PC-9 (cell line): Measurements from ENCODE around the gene MISP3. TPM values are rescaled to one million over a fixed set of nuclear protein-coding genes. Genes with fewer than 3 reads are reported as not detected.

Experiments used
- BruUV-seq: library from RNA; stranded (reverse); fragments of 400-500 nt; replicated peaks from 2 replicates; lab custom pipeline; 2021; lab: Mats Ljungman, UMichigan
- CTCF ChIA-PET: fragments of 300-600 bp; sonication (Branson Sonifier 250); formaldehyde crosslinking; loops from one replicate; lab custom pipeline; 2022; ENCODE audit warnings: antibody characterized with exemption; lab: Charles Lee
- POLR2A ChIA-PET: fragments of 300-600 bp; sonication (Branson Sonifier 250); formaldehyde crosslinking; loops from one replicate; lab custom pipeline; 2022; ENCODE audit warnings: antibody characterized with exemption; ENCODE audit not compliant: unreplicated experiment; lab: Charles Lee
- DNase-seq, 2 experiments: peaks; one replicate each; pipeline versions ENCODE4 v3.0.0 to v3.0.0-alpha.2; 2015 to 2022; ENCODE audit warnings: mixed read lengths in 1 of 2
- H2AFZ ChIP-seq: fragments of 200-600 bp; sonication (generic); 2 replicates; pipeline ENCODE4 v1.8.1; 2017; ENCODE audit warnings: antibody characterized with exemption
- H3F3A ChIP-seq: fragments of 200-600 bp; sonication (generic); 2 replicates; pipeline ENCODE4 v1.8.1; 2017; ENCODE audit warnings: antibody characterized with exemption, mild to moderate bottlenecking, low read depth; ENCODE audit not compliant: insufficient read depth
- H3K27ac ChIP-seq: fragments of 200-600 bp; sonication (generic); 2 replicates; pipeline ENCODE4 v1.6.1; 2016; ENCODE audit warnings: mixed run types
- H3K27me3 ChIP-seq: fragments of 200-600 bp; sonication (generic); 2 replicates; pipeline ENCODE4 v1.6.1; 2016; ENCODE audit warnings: low read depth, mixed run types; ENCODE audit not compliant: insufficient read depth
- H3K36me3 ChIP-seq: fragments of 200-600 bp; sonication (generic); 2 replicates; pipeline ENCODE4 v1.6.1; 2016; ENCODE audit warnings: low read depth, mixed run types
- H3K4me1 ChIP-seq: fragments of 200-600 bp; sonication (generic); replicated peaks from 2 replicates; pipeline ENCODE4 v1.6.1; 2016; ENCODE audit warnings: mixed run types; ENCODE audit not compliant: insufficient read depth
- H3K4me2 ChIP-seq: fragments of 200-600 bp; sonication (generic); 2 replicates; pipeline ENCODE4 v1.6.1; 2017; ENCODE audit warnings: mixed run types
- H3K4me3 ChIP-seq: fragments of 200-600 bp; sonication (generic); 2 replicates; pipeline ENCODE4 v1.6.1; 2016; ENCODE audit warnings: mixed run types
- H3K79me2 ChIP-seq: fragments of 200-600 bp; sonication (generic); 2 replicates; pipeline ENCODE4 v1.6.1; 2017; ENCODE audit warnings: low read depth, mixed run types
- H3K9me2 ChIP-seq: fragments of 200-600 bp; sonication (generic); 2 replicates; pipeline ENCODE4 v1.8.1; 2017; ENCODE audit warnings: mild to moderate bottlenecking; ENCODE audit not compliant: insufficient read depth
- H3K9me3 ChIP-seq: fragments of 200-600 bp; sonication (generic); 2 replicates; pipeline ENCODE4 v1.8.1; 2016; ENCODE audit warnings: low read depth; ENCODE audit not compliant: insufficient read depth
- H4K20me1 ChIP-seq: fragments of 200-600 bp; sonication (generic); 2 replicates; pipeline ENCODE4 v1.8.1; 2017; ENCODE audit not compliant: insufficient read depth
- CTCF ChIP-seq: fragments of 200-600 bp; sonication (generic); conservative IDR thresholded peaks from 2 replicates; pipeline ENCODE4 v1.6.1; 2017; ENCODE audit warnings: mixed run types, antibody characterized with exemption, mild to moderate bottlenecking, moderate library complexity
- EZH2 ChIP-seq: fragments of 200-600 bp; sonication (generic); IDR thresholded peaks from 2 replicates; pipeline ENCODE4 v1.8.0; 2017; ENCODE audit warnings: antibody characterized with exemption, low read depth
- intact Hi-C: fragments of 100-400 bp; cut with micrococcal nuclease; formaldehyde crosslinking; loops from one replicate; pipeline ENCODE4 v1.10.0; 2022; ENCODE audit not compliant: unreplicated experiment
- total RNA-seq: library from RNA; stranded (reverse); gene quantifications from 2 replicates; pipeline ENCODE4 v1.2.3, GENCODE V29; 2021

Gene MISP3
- total RNA-seq, 1 experiment from 2014 or later: 6.7 TPM

GRCh38 chr19:14080887-14081796 is 8.6 kb downstream of the MISP3 start:
- no peaks in the 10 kb centered on the region for H3K9me3 ChIP-seq
- H3K27ac ChIP-seq: peak overlapping the region; percentile 71
- ChIA-PET CTCF (interaction anchor here (0.5 to 0.6 kb wide), 2 partner anchors 34 to 129 kb away, joined by 3 to 4 read pairs; partner anchors contain the start of gene DCAF15), POLR2A (interaction anchor here (0.5 to 0.6 kb wide), 2 partner anchors 350 to 408 kb away, joined by 3 to 6 read pairs; no protein-coding TSS in a partner anchor)
- peaks cover 16% of the 10 kb centered on the region for H3K4me1 ChIP-seq
- H4K20me1 ChIP-seq: no peaks in the 10 kb centered on the region
- peak overlapping the region; percentile 85 for H3K4me3 ChIP-seq
- no peaks in the 10 kb centered on the region for H3K36me3 ChIP-seq
- TSS peak; percentile 87 for BruUV-seq
- H3K79me2 ChIP-seq: peaks cover 14% of the 10 kb centered on the region
- H3K4me2 ChIP-seq: peak overlapping the region; percentile 91
- intact Hi-C loops: loop anchor here (2.0 to 5.0 kb wide), 3 partner anchors 36 to 338 kb away; partner anchors contain the start of genes ASF1B, DDX39A and PRKACA
- H3K9me2 ChIP-seq: no peaks in the 10 kb centered on the region
- no peaks in the 10 kb centered on the region for H3K27me3 ChIP-seq
- peak overlapping the region; percentile 93 for H2AFZ ChIP-seq
- peaks cover 14% of the 10 kb centered on the region; the same call in 1 of the 2 replicates for H3F3A ChIP-seq
- DNase-seq: peak; percentile 99
- TF ChIP-seq EZH2: no peak

- CTCF ChIA-PET: interaction anchor here (0.5 to 0.6 kb wide), 4 partner anchors 33 to 393 kb away, joined by 3 to 4 read pairs (median 3); partner anchors contain the start of genes DCAF15 and PTGER1
- POLR2A ChIA-PET: interaction anchor here (0.6 kb wide), 1 partner anchor 350 kb away, joined by 6 read pairs; no protein-coding TSS in a partner anchor
- H4K20me1 ChIP-seq: no peaks in the 10 kb centered on the region
- H3K79me2 ChIP-seq: peaks cover 14% of the 10 kb centered on the region
- H3F3A ChIP-seq: peaks cover 20% of the 10 kb centered on the region; the same call in 1 of the 2 replicates
- H3K4me3 ChIP-seq: peak overlapping the region; percentile 81
- no peak for TF ChIP-seq EZH2
- TF ChIP-seq CTCF: peak; percentile 17; the same call in 1 of the 2 replicates
- no peak for DNase-seq
- intact Hi-C loops: loop anchor here (2.0 to 5.0 kb wide), 3 partner anchors 35 to 337 kb away; partner anchors contain the start of genes ASF1B, DDX39A and PRKACA
- no peaks in the 10 kb centered on the region for H3K9me3 ChIP-seq
- peak overlapping the region; percentile 87 for H2AFZ ChIP-seq
- H3K4me2 ChIP-seq: peak overlapping the region; percentile 91
- no peaks in the 10 kb centered on the region for H3K9me2 ChIP-seq
- BruUV-seq: TSS peak; percentile 66
- peaks cover 16% of the 10 kb centered on the region for H3K4me1 ChIP-seq
- H3K36me3 ChIP-seq: no peaks in the 10 kb centered on the region
- H3K27me3 ChIP-seq: no peaks in the 10 kb centered on the region
- H3K27ac ChIP-seq: peak overlapping the region; percentile 71
These were observed 9.4 kb downstream of the MISP3 start for GRCh38 chr19:14081797-14082674.

GRCh38 chr19:14082675-14082960 is 10.0 kb downstream of the MISP3 start:
- Histone ChIP-seq H3K9me2 (no peaks in the 10 kb centered on the region), H3K4me1 (peaks cover 16% of the 10 kb centered on the region), H3K9me3 (no peaks in the 10 kb centered on the region), H2AFZ (no peak overlapping the region), H3K79me2 (peaks cover 14% of the 10 kb centered on the region), H3K36me3 (no peaks in the 10 kb centered on the region), H3K4me3 (peak overlapping the region; percentile 81; the same call in 1 of the 2 replicates), H4K20me1 (no peaks in the 10 kb centered on the region), H3K27me3 (no peaks in the 10 kb centered on the region), H3K27ac (peak overlapping the region; percentile 71; the same call in 1 of the 2 replicates), H3F3A (peaks cover 24% of the 10 kb centered on the region), H3K4me2 (peak overlapping the region; percentile 91)
- ChIA-PET CTCF (no interaction called here), POLR2A (no interaction called here)
- DNase-seq: no peak
- intact Hi-C loops: loop anchor here (5.0 kb wide), 1 partner anchor 35 kb away; the partner anchor contains the start of gene PRKACA
- BruUV-seq: no TSS peak
- TF ChIP-seq EZH2 (no peak), CTCF (no peak)
